H9 (cell line): ENCODE results near the gene MKNK2. TPM values are rescaled to one million over a fixed set of nuclear protein-coding genes. Genes with fewer than 3 reads are reported as not detected.

Source experiments
- DNase-seq: peaks from one replicate; pipeline ENCODE4 v3.0.0-alpha.2; 2017
- H2AFZ ChIP-seq: one replicate; pipeline ENCODE4 v1.6.1; 2013; ENCODE audit warnings: mild to moderate bottlenecking, low read length, control low read depth, moderate library complexity
- H2AK5ac ChIP-seq: 2 replicates; pipeline ENCODE4 v1.6.1; 2013; ENCODE audit warnings: low read length, control low read depth, mixed read lengths; ENCODE audit not compliant: insufficient read length
- H2BK120ac ChIP-seq: one replicate; pipeline ENCODE4 v1.6.1; 2013; ENCODE audit warnings: low read depth, mild to moderate bottlenecking, low read length, control low read depth, inconsistent platforms; ENCODE audit not compliant: poor library complexity, severe bottlenecking
- H2BK12ac ChIP-seq: 2 replicates; pipeline ENCODE4 v1.6.1; 2013; ENCODE audit warnings: low read length, control low read depth, mixed read lengths, low read depth; ENCODE audit not compliant: insufficient read length
- H2BK15ac ChIP-seq: 2 replicates; pipeline ENCODE4 v1.6.1; 2013; ENCODE audit warnings: low read depth, low read length, control low read depth
- H2BK20ac ChIP-seq: one replicate; pipeline ENCODE4 v1.6.1; 2013; ENCODE audit warnings: low read depth, mild to moderate bottlenecking, low read length, control low read depth, inconsistent platforms; ENCODE audit not compliant: poor library complexity, severe bottlenecking
- H2BK5ac ChIP-seq: 2 replicates; pipeline ENCODE4 v1.6.1; 2013; ENCODE audit warnings: low read length, control low read depth, mixed read lengths; ENCODE audit not compliant: insufficient read length
- H3K14ac ChIP-seq: 2 replicates; pipeline ENCODE4 v1.6.1; 2013; ENCODE audit warnings: low read length, control low read depth; ENCODE audit not compliant: insufficient read depth
- H3K18ac ChIP-seq: 2 replicates; pipeline ENCODE4 v1.6.1; 2013; ENCODE audit warnings: low read depth, mild to moderate bottlenecking, mixed read lengths, low read length, control low read depth; ENCODE audit not compliant: insufficient read length
- H3K23ac ChIP-seq: 2 replicates; pipeline ENCODE4 v1.6.1; 2013; ENCODE audit warnings: low read length, control low read depth, mixed read lengths, low read depth; ENCODE audit not compliant: insufficient read length
- H3K23me2 ChIP-seq: 2 replicates; pipeline ENCODE4 v1.6.1; 2013; ENCODE audit warnings: low read depth, mild to moderate bottlenecking, mixed read lengths, low read length, control low read depth; ENCODE audit not compliant: insufficient read length, poor library complexity, severe bottlenecking
- H3K27ac ChIP-seq: 2 replicates; pipeline ENCODE4 v1.5.1; 2013; ENCODE audit warnings: low read length, control low read depth, mixed read lengths, low read depth; ENCODE audit not compliant: insufficient read length
- H3K27me3 ChIP-seq: 2 replicates; pipeline ENCODE4 v1.6.1; 2013; ENCODE audit warnings: low read length, control low read depth, inconsistent platforms; ENCODE audit not compliant: insufficient read depth
- H3K4ac ChIP-seq: 2 replicates; pipeline ENCODE4 v1.6.1; 2013; ENCODE audit warnings: low read depth, mild to moderate bottlenecking, control low read depth, inconsistent platforms, low read length, moderate library complexity
- H3K4me1 ChIP-seq: 2 replicates; pipeline ENCODE4 v1.6.1; 2013; ENCODE audit warnings: low read length, control low read depth, inconsistent platforms; ENCODE audit not compliant: insufficient read depth
- H3K4me2 ChIP-seq: 2 replicates; pipeline ENCODE4 v1.6.1; 2013; ENCODE audit warnings: low read length, control low read depth, mixed read lengths; ENCODE audit not compliant: insufficient read length, insufficient read depth
- H3K56ac ChIP-seq: 2 replicates; pipeline ENCODE4 v1.6.1; 2013; ENCODE audit warnings: low read depth, mild to moderate bottlenecking, mixed read lengths, low read length, control low read depth; ENCODE audit not compliant: insufficient read length
- H3K79me1 ChIP-seq: 2 replicates; pipeline ENCODE4 v1.6.1; 2013; ENCODE audit warnings: low read depth, mild to moderate bottlenecking, moderate library complexity, low read length, control low read depth, inconsistent platforms; ENCODE audit not compliant: insufficient read depth, poor library complexity, severe bottlenecking
- H3K79me2 ChIP-seq: 2 replicates; pipeline ENCODE4 v1.6.1; 2013; ENCODE audit warnings: low read length, control low read depth, inconsistent platforms; ENCODE audit not compliant: insufficient read depth
- H3K9ac ChIP-seq: 2 replicates; pipeline ENCODE4 v1.6.1; 2013; ENCODE audit warnings: low read length, control low read depth, mixed read lengths; ENCODE audit not compliant: insufficient read length; ENCODE audit errors: extremely low read depth
- H3K9me3 ChIP-seq: one replicate; pipeline ENCODE4 v1.6.1; 2013; ENCODE audit warnings: low read depth, low read length, inconsistent platforms; ENCODE audit not compliant: control insufficient read depth
- H3T11ph ChIP-seq: one replicate; pipeline ENCODE4 v1.6.1; 2013; ENCODE audit warnings: mild to moderate bottlenecking, low read length, control low read depth, inconsistent platforms
- H4K20me1 ChIP-seq: one replicate; pipeline ENCODE4 v1.6.1; 2013; ENCODE audit not compliant: control insufficient read depth, insufficient read length, insufficient read depth
- H4K5ac ChIP-seq: 2 replicates; pipeline ENCODE4 v1.6.1; 2013; ENCODE audit warnings: low read depth, mild to moderate bottlenecking, mixed read lengths, low read length, control low read depth; ENCODE audit not compliant: insufficient read length
- H4K8ac ChIP-seq: replicated peaks from 2 replicates; pipeline ENCODE4 v1.6.1; 2013; ENCODE audit warnings: low read length, control low read depth, mixed read lengths, low read depth; ENCODE audit not compliant: insufficient read length
- H4K91ac ChIP-seq: 2 replicates; pipeline ENCODE4 v1.6.1; 2013; ENCODE audit warnings: low read depth, mild to moderate bottlenecking, moderate library complexity, mixed read lengths, low read length, control low read depth; ENCODE audit not compliant: insufficient read length
- H3K27ac Mint-ChIP-seq, 3 experiments: 2 replicates in 2 of 3; 3 replicates in 1 of 3; pipeline ENCODE4 v1.8.0; 2020 to 2021; ENCODE audit warnings: mixed read lengths in 3 of 3, mild to moderate bottlenecking in 1 of 3, moderate library complexity in 1 of 3
- H3K27me3 Mint-ChIP-seq: 2 replicates; pipeline ENCODE4 v1.8.0; 2021; ENCODE audit warnings: low read depth, mild to moderate bottlenecking, moderate library complexity, mixed read lengths
- H3K36me3 Mint-ChIP-seq, 3 experiments: 2 replicates in 2 of 3; 3 replicates in 1 of 3; pipeline ENCODE4 v1.8.0; 2020 to 2021; ENCODE audit warnings: low read depth in 3 of 3, mixed read lengths in 3 of 3; ENCODE audit not compliant: insufficient read depth in 1 of 3
- H3K4me1 Mint-ChIP-seq, 2 experiments: 2 replicates each; pipeline ENCODE4 v1.8.0; 2020; ENCODE audit warnings: mixed read lengths in 2 of 2
- H3K4me3 Mint-ChIP-seq, 2 experiments: 2 replicates in 1 of 2; 3 replicates in 1 of 2; pipeline ENCODE4 v1.8.0; 2020 to 2021; ENCODE audit warnings: mild to moderate bottlenecking in 2 of 2, mixed read lengths in 2 of 2, moderate library complexity in 1 of 2
- H3K9me3 Mint-ChIP-seq, 2 experiments: 2 replicates in 1 of 2; 3 replicates in 1 of 2; pipeline ENCODE4 v1.8.0; 2020; ENCODE audit warnings: mild to moderate bottlenecking in 2 of 2, mixed read lengths in 2 of 2, moderate library complexity in 1 of 2
- WGBS: extraction: QIAGEN DNeasy Blood & Tissue Kit; methylation state at CpG from one replicate; pipeline ENCODE4 v1.1.7; 2013; ENCODE audit warnings: missing lambda C conversion rate, low lambda C conversion rate, mixed read lengths; ENCODE audit not compliant: insufficient read length; ENCODE audit errors: extremely low coverage; 5-methylcytosine and 5-hydroxymethylcytosine counted together
- total RNA-seq: library from RNA; stranded (reverse); gene quantifications from 2 replicates; pipeline ENCODE4 v1.2.1, GENCODE V29; 2021
- TF ChIP-seq, protein P1 (sequence below): fragments of 200-600 bp; sonication (generic); conservative IDR thresholded peaks from 3 replicates; pipeline ENCODE4 v1.8.0; 2021; ENCODE audit warnings: antibody characterized with exemption, mild to moderate bottlenecking

MKNK2 gene
- total RNA-seq, 1 experiment from 2014 or later = 153 TPM

DNA sequence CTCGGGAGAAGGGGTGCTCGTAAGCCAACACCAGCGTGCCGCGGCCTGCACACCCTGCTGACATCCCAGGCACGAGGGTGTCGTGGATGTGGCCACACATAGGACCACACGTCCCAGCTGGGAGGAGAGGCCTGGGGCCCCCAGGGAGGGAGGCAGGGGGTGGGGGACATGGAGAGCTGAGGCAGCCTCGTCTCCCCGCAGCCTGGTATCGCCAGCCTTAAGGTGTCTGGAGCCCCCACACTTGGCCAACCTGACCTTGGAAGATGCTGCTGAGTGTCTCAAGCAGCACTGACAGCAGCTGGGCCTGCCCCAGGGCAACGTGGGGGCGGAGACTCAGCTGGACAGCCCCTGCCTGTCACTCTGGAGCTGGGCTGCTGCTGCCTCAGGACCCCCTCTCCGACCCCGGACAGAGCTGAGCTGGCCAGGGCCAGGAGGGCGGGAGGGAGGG is 48.0 kb upstream of the MKNK2 start:
- TF ChIP-seq, protein P1, sequence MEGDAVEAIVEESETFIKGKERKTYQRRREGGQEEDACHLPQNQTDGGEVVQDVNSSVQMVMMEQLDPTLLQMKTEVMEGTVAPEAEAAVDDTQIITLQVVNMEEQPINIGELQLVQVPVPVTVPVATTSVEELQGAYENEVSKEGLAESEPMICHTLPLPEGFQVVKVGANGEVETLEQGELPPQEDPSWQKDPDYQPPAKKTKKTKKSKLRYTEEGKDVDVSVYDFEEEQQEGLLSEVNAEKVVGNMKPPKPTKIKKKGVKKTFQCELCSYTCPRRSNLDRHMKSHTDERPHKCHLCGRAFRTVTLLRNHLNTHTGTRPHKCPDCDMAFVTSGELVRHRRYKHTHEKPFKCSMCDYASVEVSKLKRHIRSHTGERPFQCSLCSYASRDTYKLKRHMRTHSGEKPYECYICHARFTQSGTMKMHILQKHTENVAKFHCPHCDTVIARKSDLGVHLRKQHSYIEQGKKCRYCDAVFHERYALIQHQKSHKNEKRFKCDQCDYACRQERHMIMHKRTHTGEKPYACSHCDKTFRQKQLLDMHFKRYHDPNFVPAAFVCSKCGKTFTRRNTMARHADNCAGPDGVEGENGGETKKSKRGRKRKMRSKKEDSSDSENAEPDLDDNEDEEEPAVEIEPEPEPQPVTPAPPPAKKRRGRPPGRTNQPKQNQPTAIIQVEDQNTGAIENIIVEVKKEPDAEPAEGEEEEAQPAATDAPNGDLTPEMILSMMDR = no peak
- H3K56ac ChIP-seq = no peak overlapping the region

More for the DNA sequence above, 48.0 kb upstream of the MKNK2 start:
- H3K9me3 ChIP-seq = no peaks in the 10 kb centered on the region
- H3K27ac Mint-ChIP-seq = no peak overlapping the region
- no peak overlapping the region for H3K27ac ChIP-seq
- no peak overlapping the region for H4K5ac ChIP-seq
- H3K27me3 ChIP-seq = no peaks in the 10 kb centered on the region
- no peaks in the 10 kb centered on the region for H3K4me1 ChIP-seq
- H3K4me3 Mint-ChIP-seq = no peak overlapping the region
- no peak overlapping the region for H3K18ac ChIP-seq
- peaks cover 7 to 8% of the 10 kb centered on the region in 2 experiments; a peak in 3 of 4 replicates for H3K4me1 Mint-ChIP-seq
- peaks cover 11 to 40% (median 34%) of the 10 kb centered on the region in 3 experiments for H3K36me3 Mint-ChIP-seq
- no peaks in the 10 kb centered on the region for H3K79me1 ChIP-seq
- H2BK12ac ChIP-seq = no peak overlapping the region
- no peak overlapping the region for H3K9ac ChIP-seq
- no peak overlapping the region for H2BK15ac ChIP-seq
- H3K9me3 Mint-ChIP-seq = peaks cover 0 to 1% of the 10 kb centered on the region in 2 experiments; a peak in 1 of 5 replicates
- H3K23ac ChIP-seq = no peak overlapping the region
- no peaks in the 10 kb centered on the region for H3K23me2 ChIP-seq
- H2AK5ac ChIP-seq = no peak overlapping the region
- H3K14ac ChIP-seq = no peak overlapping the region
- no peaks in the 10 kb centered on the region; the same call in 1 of the 2 replicates for H3K27me3 Mint-ChIP-seq
- H3K4me2 ChIP-seq = no peak overlapping the region
- no peak overlapping the region for H2BK120ac ChIP-seq
- no peaks in the 10 kb centered on the region for H3K79me2 ChIP-seq
- H3T11ph ChIP-seq = no peak overlapping the region
- H4K91ac ChIP-seq = no peak overlapping the region
- no peak overlapping the region for H4K8ac ChIP-seq
- H3K4ac ChIP-seq = no peak overlapping the region
- DNase-seq = no peak
- H2BK5ac ChIP-seq = no peak overlapping the region
- no peak overlapping the region for H2AFZ ChIP-seq
- no CpG with 5 or more reads among the region's 16 CpGs for WGBS
- no peak overlapping the region for H2BK20ac ChIP-seq
- H4K20me1 ChIP-seq = no peaks in the 10 kb centered on the region
